ENCODE measurements around the gene SMCR8.

DNA sequence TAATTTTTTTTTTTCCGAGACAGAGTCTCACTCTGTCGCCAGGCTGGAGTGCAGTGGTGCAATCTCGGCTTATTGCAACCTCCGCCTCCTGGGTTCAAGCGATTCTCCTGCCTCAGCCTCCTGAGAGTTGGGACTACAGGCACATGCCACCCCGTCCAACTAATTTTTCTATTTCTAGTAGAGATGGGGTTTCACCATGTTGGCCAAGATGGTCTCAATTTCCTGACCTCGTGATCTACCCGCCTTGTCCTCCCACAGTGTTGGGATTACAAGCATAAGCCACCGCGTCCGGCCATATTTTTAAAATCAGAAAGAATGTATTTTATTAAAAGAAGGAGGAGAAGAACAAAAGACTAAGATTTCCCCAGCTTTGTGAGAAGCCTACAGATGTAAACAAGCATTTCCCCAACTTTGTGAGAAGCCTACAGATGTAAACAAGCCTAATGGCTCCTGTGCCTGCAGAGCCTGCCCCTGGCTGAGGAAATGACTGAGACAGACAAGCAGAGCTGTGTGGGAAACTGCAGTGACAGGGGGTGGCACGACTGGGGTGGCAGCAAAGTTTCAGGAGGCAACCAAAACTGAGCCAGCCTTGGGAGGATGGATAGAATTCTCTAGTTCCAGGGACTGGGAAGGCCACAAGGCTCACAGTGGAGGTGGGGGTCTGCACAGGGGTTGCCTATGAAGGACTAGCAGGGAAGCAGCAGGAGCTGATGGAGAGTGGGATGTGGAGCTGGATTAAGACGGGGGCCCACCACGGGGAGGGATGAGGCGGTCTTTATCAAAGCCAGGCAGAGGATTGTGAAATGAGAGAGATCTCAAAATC lies 23.2 kb upstream of the SMCR8 start:
- TF ChIP-seq, protein P1, sequence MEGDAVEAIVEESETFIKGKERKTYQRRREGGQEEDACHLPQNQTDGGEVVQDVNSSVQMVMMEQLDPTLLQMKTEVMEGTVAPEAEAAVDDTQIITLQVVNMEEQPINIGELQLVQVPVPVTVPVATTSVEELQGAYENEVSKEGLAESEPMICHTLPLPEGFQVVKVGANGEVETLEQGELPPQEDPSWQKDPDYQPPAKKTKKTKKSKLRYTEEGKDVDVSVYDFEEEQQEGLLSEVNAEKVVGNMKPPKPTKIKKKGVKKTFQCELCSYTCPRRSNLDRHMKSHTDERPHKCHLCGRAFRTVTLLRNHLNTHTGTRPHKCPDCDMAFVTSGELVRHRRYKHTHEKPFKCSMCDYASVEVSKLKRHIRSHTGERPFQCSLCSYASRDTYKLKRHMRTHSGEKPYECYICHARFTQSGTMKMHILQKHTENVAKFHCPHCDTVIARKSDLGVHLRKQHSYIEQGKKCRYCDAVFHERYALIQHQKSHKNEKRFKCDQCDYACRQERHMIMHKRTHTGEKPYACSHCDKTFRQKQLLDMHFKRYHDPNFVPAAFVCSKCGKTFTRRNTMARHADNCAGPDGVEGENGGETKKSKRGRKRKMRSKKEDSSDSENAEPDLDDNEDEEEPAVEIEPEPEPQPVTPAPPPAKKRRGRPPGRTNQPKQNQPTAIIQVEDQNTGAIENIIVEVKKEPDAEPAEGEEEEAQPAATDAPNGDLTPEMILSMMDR (IDR thresholded peaks at IDR 0.05 in 4 of 5, conservative IDR thresholded peaks at IDR 0.05 in 1 of 5): no peak
- TF ChIP-seq POLR2A (IDR thresholded peaks at IDR 0.05): no peak
